ENCODE measurements around the gene PEX14.

PEX14 gene

GRCh38 chr1:10635085-10635896, 160.5 kb downstream of the PEX14 start:
- DNase-seq (ENCODE audit: low read depth), result no peak

DNA sequence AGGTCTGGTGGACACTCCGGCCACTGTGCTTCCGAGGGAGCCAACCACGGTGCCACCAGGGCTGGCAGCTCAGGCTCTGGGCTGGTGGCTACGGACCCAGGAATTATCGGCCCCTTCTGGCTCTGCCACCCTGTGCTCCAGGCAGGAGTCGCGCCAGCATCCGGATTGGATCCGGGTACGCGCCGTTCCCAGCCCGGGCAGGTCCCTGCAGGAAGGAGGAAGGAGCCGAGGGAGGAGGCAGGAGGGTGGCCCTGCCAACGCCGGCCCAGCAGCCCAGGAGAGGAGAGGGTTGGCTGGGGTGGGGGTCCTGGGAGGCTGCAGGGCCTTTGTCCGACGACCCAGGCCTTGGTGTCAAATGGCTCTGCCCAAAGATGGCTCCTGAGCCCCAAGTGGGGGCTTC, 161.2 kb downstream of the PEX14 start:
- DNase-seq (ENCODE audit: low read depth), result no peak

GRCh38 chr1:10637400-10637799, 162.7 kb downstream of the PEX14 start:
- DNase-seq (ENCODE audit: low read depth), result no peak

DNA sequence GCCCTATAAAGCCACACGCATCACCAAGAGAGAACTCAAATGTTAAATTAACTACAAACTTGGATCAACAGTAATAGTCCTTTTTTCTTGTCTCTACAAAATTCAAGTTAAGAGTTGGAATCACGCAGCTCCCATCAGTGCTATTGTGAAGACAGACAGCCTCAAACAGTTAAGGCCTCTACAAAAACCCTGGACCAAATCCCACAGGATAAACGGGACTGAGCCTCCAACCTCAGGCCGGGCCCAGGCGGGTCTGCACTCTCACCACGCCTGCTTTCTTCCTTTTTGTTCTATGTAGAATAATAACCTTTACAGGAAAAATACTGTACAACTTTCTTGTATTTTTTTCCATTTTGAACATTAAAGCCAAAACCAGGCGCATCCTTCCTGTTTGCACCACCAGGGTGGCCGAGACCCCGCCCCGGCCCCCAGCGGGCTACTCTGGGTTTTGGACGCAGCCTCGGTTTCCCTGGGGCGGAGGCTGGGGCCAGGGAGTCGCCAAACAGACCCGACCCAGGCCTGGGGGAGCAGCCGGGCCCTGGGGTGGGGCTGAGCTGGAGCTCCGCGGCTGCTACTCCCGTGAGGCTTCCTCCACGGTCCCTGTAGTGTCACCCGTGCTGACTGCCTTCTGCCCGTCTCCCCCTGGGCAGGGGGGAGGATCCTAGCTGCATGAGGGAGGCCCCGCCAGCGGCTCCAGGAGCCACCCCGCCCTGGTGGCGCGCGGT, 163.2 kb downstream of the PEX14 start:
- DNase-seq (ENCODE audit: low read depth), result no peak

GRCh38 chr1:10638559-10639005, 163.8 kb downstream of the PEX14 start:
- DNase-seq (ENCODE audit: low read depth), result no peak

DNA sequence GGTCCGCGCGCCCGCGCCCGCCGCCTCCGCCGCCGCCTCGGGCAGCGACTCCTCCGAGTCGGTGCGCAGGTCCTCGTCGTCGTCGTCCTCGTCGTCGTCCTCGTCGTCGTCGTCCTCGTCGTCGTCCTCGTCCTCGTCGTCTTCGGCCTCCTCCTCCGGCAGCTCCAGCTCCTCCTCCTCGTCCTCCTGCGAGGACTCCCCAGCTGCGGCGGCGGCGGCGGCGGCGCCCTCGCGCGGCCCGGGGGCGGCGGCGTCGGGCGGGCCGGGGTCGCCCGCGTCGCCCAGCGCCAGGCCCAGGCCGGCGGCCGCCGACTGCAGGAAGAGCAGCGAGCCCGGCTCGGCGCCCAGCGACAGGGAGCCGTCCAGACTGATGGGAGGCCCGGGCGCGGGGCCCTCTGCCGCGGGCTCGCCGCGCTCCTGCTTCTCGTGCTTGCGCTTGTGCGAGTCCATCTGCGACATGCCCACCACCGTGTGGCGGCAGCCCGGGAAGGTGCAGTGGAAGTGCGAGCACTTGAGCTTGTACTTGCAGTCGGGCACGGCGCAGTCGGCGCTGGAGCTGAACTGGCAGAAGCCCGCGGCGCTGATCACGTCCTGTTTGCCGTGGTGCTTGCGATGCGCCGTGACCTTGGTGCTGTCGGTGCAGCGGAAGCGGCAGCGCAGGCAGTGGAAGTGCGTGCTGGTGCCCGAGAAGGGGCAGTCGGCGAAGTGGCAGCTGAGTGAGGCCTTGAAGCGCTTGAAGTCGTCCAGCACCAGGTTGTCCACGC, 164.4 kb downstream of the PEX14 start:
- no peak for DNase-seq (ENCODE audit: low read depth)

GRCh38 chr1:10639775-10640578, 165.2 kb downstream of the PEX14 start:
- DNase-seq (ENCODE audit: low read depth), result no peak

DNA sequence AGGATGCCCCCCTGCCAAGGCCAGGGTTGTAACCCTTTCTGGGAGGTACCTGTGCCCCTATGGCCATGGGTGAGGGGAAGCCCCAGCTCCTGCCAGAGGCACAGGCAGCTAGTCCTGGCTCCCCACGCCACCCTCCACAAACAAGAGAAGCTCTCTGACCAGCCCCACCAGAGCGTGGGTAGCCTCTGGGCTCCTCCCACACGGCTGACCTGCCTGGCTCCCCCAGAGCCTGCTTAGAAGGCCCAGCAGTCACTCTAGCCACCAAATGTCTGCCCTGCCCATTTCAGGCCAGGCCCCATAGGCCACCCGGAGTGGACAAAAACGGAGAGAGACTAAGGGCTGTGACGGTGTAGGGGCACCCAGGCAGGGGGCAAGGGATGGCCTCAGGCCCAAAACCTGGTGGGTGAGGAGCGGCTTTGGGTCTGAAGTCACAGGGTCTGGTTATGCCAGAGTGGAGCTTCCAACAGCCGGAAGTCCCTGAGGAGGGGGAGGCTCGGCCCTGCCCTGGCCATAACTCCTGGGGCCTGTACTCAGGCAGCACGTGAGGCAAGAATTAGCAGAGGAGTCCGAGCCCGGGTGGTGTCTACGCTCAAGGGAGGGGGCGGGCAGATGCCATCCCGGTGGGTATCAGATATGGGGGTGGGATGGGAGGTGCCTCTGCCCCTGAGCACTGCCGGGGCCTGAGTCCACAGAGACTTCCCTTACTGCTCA, 166.2 kb downstream of the PEX14 start:
- DNase-seq (ENCODE audit: low read depth), result no peak

- no peak for DNase-seq (ENCODE audit: low read depth)
Measured at GRCh38 chr1:10641976-10642375, 167.2 kb downstream of the PEX14 start.

DNA sequence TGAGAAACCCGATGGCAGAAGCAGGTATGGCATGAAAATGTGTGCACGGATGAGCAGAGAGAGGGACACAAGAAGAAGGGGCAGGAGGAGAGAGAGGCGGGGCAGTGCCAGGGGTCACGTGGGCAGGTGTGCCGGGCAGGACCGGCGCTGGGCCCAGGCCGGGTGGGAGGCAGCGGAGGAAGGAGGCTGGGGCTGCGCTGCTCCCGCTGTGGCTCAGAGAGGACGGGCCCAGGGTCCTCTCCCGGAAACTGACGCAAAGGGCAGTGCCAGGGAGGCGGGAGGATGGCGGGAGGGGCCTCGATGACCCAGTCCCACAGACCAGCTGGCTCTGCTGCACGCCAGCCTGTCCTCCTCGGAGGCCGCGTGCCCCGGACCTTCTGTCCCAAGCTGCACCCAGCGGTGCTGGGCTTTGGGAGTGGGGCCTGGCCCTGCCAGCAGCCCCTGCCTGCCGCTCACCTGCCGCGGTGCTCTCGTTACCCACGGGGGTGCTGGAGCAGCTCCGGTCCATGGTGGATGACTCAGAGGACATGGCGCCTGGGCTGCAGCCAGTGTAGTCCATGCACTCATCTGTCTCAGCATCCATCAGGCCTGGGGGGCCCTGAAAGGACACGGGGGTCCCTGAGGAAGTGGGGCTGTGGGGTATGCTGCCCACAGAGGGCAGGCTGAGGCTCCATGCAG, 167.8 kb downstream of the PEX14 start:
- no peak for DNase-seq (ENCODE audit: low read depth)

GRCh38 chr1:10643607-10644306, 169.0 kb downstream of the PEX14 start:
- no peak for DNase-seq (ENCODE audit: low read depth)

GRCh38 chr1:10644307-10645128, 169.8 kb downstream of the PEX14 start:
- no peak for DNase-seq (ENCODE audit: low read depth)

DNA sequence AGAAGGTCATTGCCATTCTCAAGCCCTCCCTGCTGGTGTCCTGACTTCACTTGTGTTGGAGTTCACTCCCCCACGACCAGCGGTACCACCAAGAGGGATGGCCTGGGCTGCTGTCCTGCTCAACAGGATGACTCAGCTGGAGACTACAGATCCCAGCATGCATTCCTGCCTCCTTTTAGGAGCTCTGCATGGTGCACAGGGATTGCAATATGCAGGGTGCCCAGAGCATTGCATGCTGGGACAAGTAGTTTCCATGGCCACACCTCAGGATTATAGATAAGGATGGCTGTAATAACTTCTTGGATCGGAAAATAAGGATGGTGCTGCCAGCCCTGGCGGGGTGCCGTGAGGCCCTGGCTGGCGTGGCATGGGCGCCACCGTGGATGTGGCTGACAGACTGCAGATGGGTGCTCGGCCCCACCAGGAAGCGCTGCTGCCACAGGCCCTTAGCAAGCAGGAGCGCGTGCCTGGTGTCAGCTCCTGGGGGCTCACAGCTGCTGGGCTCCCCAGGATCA, 171.7 kb downstream of the PEX14 start:
- DNase-seq (ENCODE audit: low read depth), result no peak

DNA sequence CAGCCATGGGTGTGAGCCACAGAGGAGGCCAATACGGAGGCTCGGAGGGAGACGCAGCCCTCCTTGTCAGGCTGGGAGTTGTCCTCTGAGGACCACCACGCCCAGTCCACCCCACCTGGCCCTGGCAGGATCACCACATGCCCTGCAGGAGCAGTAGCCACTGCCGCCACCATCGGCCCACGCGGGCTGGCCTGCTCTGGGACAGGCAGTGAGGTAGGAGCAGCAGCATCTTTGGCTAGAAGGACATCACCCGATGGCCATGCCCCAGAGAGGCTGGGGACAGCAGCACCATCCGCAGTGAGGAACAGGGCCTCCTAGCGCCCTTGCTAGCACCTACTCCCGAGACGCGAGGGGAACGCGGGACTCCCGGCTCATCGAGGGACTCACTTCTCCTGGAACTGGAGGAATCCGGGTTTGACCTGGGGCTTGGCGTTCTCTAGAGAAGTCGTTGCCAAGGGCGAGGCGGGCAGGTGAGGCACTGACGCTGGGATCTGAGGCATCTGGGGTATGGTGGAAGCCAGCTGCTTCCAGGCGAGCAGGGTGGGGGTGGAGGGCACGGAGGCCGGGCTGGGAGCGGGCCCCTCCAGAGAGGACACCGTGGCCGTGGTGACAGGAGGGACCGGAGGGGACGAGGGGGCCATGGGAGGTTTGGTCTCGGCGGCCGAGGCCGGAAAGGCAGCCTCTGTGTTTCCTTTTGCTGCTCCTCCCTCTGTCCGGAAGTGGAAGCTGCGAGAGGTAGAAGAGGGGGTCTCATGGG, 172.8 kb downstream of the PEX14 start:
- no peak for DNase-seq (ENCODE audit: low read depth)

GRCh38 chr1:10648689-10649516, 174.2 kb downstream of the PEX14 start:
- DNase-seq (ENCODE audit: low read depth), result no peak

DNA sequence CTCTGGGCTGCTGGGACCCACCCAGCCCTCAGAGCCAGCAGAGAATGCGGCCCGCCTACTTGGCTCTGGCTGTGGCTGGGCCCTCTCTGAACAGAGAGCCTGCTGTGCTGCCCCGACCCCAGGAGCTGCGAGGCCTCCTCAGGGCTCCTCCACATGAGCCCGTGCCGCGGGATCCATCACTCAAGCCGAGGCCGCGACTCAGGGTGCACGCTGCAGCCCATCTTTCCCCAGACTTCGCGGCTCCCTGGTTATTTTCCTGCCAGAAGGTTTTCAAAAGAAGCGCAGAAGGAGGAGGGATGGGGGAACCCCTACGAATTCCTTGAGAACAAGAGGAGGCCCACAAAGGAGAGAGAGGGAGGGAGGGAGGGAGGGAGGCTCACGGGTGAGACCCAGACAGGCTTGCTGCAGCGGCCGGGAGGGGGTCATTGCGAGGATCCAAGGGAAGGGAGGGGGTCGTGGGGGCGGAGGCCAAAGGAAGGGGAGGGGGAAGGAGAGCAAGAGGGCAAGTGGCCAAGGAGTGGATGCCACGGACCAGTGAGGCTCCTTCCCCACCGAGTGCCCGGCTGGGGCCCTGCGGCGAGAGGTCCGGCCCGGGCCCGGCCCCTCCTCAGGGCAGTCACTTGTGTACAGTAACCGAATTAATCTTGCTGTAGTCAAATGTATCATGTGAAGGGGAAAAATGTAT, 174.9 kb downstream of the PEX14 start:
- DNase-seq (ENCODE audit: low read depth), result no peak
